Neutrophil (primary cell): Measurements from ENCODE around the gene AMZ1.

Source experiments
- H3K27ac ChIP-seq: fragments of 200-600 bp; sonication (generic); 2 replicates; pipeline ENCODE4 v1.5.1; 2016; ENCODE audit warnings: mild to moderate bottlenecking, moderate library complexity
- H3K27me3 ChIP-seq: fragments of 200-600 bp; sonication (generic); 2 replicates; pipeline ENCODE4 v1.6.0; 2016; ENCODE audit warnings: mild to moderate bottlenecking
- H3K36me3 ChIP-seq: fragments of 200-600 bp; sonication (generic); 2 replicates; pipeline ENCODE4 v1.5.1; 2017
- H3K4me1 ChIP-seq, 2 experiments: fragments of 200-600 bp in 1 of 2; sonication (generic) in 1 of 2; 1 replicate in 1 of 2; 2 replicates in 1 of 2; pipeline versions ENCODE4 v1.5.1 to v1.6.1; 2013 to 2016; ENCODE audit warnings: low read depth in 1 of 2, low read length in 1 of 2, mild to moderate bottlenecking in 1 of 2, moderate library complexity in 1 of 2; ENCODE audit not compliant: control insufficient read depth in 1 of 2, insufficient read depth in 1 of 2
- H3K4me3 ChIP-seq, 2 experiments: fragments of 200-600 bp in 1 of 2; sonication (generic) in 1 of 2; 1 replicate in 1 of 2; 2 replicates in 1 of 2; pipeline ENCODE4 v1.5.1; 2013 to 2016; ENCODE audit warnings: low read depth in 1 of 2, low read length in 1 of 2, mild to moderate bottlenecking in 1 of 2, moderate library complexity in 1 of 2
- H3K9me3 ChIP-seq: fragments of 200-600 bp; sonication (generic); 2 replicates; pipeline ENCODE4 v1.5.1; 2016
- CTCF ChIP-seq: fragments of 200-600 bp; sonication (generic); IDR thresholded peaks from 2 replicates; pipeline ENCODE4 v1.5.1; 2016; ENCODE audit warnings: antibody characterized with exemption

The AMZ1 gene

GRCh38 chr7:2654059-2654458 lies 33.9 kb upstream of the AMZ1 start:
- no peaks in the 10 kb centered on the region for H3K9me3 ChIP-seq
- no peak for TF ChIP-seq CTCF
- H3K27ac ChIP-seq, result no peak overlapping the region
- H3K27me3 ChIP-seq, result no peaks in the 10 kb centered on the region
- peaks cover 50% of the 10 kb centered on the region for H3K36me3 ChIP-seq
- no peaks in the 10 kb centered on the region for H3K4me1 ChIP-seq
- H3K4me3 ChIP-seq, result no peak overlapping the region

- peaks cover 50% of the 10 kb centered on the region for H3K36me3 ChIP-seq
- no peaks in the 10 kb centered on the region for H3K9me3 ChIP-seq
- no peak overlapping the region for H3K4me3 ChIP-seq
- H3K27ac ChIP-seq, result no peak overlapping the region
- no peaks in the 10 kb centered on the region for H3K27me3 ChIP-seq
- H3K4me1 ChIP-seq, result no peaks in the 10 kb centered on the region
- TF ChIP-seq CTCF, result no peak
Observed at GRCh38 chr7:2655870-2656614, 32.0 kb upstream of the AMZ1 start.

GRCh38 chr7:2657208-2657607 lies 30.8 kb upstream of the AMZ1 start:
- no peak overlapping the region for H3K27ac ChIP-seq
- no peaks in the 10 kb centered on the region for H3K9me3 ChIP-seq
- H3K4me3 ChIP-seq, result no peak overlapping the region
- H3K4me1 ChIP-seq, result no peaks in the 10 kb centered on the region
- no peak for TF ChIP-seq CTCF
- peaks cover 50% of the 10 kb centered on the region for H3K36me3 ChIP-seq
- no peaks in the 10 kb centered on the region for H3K27me3 ChIP-seq

GRCh38 chr7:2657920-2658671 lies 29.9 kb upstream of the AMZ1 start:
- Histone ChIP-seq H3K27ac (no peak overlapping the region), H3K4me3 (no peak overlapping the region), H3K36me3 (peaks cover 48% of the 10 kb centered on the region), H3K27me3 (no peaks in the 10 kb centered on the region), H3K9me3 (no peaks in the 10 kb centered on the region), H3K4me1 (peaks cover 6 to 9% of the 10 kb centered on the region in 2 experiments)
- no peak for TF ChIP-seq CTCF

GRCh38 chr7:2658941-2659340 lies 29.1 kb upstream of the AMZ1 start:
- no peaks in the 10 kb centered on the region for H3K27me3 ChIP-seq
- H3K36me3 ChIP-seq, result peaks cover 48% of the 10 kb centered on the region
- H3K27ac ChIP-seq, result no peak overlapping the region
- peaks cover 15 to 17% of the 10 kb centered on the region in 2 experiments for H3K4me1 ChIP-seq
- no peak overlapping the region for H3K4me3 ChIP-seq
- no peak for TF ChIP-seq CTCF
- H3K9me3 ChIP-seq, result no peaks in the 10 kb centered on the region
